ENCODE measurements around the gene KRTCAP2.
"Not testable (repeated sequence)": the region's sequence is repeated elsewhere in the genome, so short reads cannot be mapped to it uniquely, and the experiment has no call there.

Gene KRTCAP2

GRCh38 chr1:155181371-155182051, 8.4 kb upstream of the KRTCAP2 start:
- no peak for FAIRE-seq

- FAIRE-seq, result no peak
These were observed 6.3 kb upstream of the KRTCAP2 start for GRCh38 chr1:155179112-155180031.

GRCh38 chr1:155178441-155179111, 5.5 kb upstream of the KRTCAP2 start:
- no peak for FAIRE-seq

GRCh38 chr1:155177918-155178281, 4.8 kb upstream of the KRTCAP2 start:
- no peak for FAIRE-seq

- FAIRE-seq, result no peak
These were observed 4.3 kb upstream of the KRTCAP2 start for GRCh38 chr1:155177192-155177917.

- FAIRE-seq, result peak; percentile 16
These were observed 3.5 kb upstream of the KRTCAP2 start for GRCh38 chr1:155176544-155177071.

GRCh38 chr1:155175927-155176371, 2.8 kb upstream of the KRTCAP2 start:
- no peak for FAIRE-seq

GRCh38 chr1:155175281-155175926, 2.3 kb upstream of the KRTCAP2 start:
- FAIRE-seq, result no peak

- FAIRE-seq, result no peak
These were observed 1.5 kb upstream of the KRTCAP2 start for GRCh38 chr1:155174324-155175280.

- FAIRE-seq, result no peak
These were observed 597 bp upstream of the KRTCAP2 start, which contains the start of gene TRIM46 for GRCh38 chr1:155173478-155174323. TSS of gene TRIM46 (plus strand) at chr1:155173849. CDS start at chr1:155173967, 118 bp downstream.

GRCh38 chr1:155171836-155172731, 1.0 kb downstream of the KRTCAP2 start:
- no peak for FAIRE-seq

GRCh38 chr1:155170806-155171205, 2.3 kb downstream of the KRTCAP2 start:
- FAIRE-seq, result no peak

- no peak for FAIRE-seq
These were observed 2.9 kb downstream of the KRTCAP2 start for GRCh38 chr1:155170101-155170785.

- FAIRE-seq, result no peak
These were observed 3.6 kb downstream of the KRTCAP2 start for GRCh38 chr1:155169541-155169940.

- no peak for FAIRE-seq
These were observed 4.5 kb downstream of the KRTCAP2 start for GRCh38 chr1:155168456-155169210.

GRCh38 chr1:155168105-155168445, 5.0 kb downstream of the KRTCAP2 start:
- not testable (repeated sequence) for FAIRE-seq

Data from A204.1 (cell line).